B cell (primary cell): Measurements from ENCODE around the gene MPP1. TPM values are rescaled to one million over a fixed set of nuclear protein-coding genes. Genes with fewer than 3 reads are reported as not detected.

ENCODE experiments used
- ATAC-seq: fragments of 200-7000 bp; cut with Tn5 transposase; one replicate; pipeline ENCODE4 v1.10.0; 2021; ENCODE audit warnings: low read depth, mild to moderate bottlenecking, moderate number of reproducible peaks, moderate library complexity
- CTCF ChIA-PET: fragments of 350-600 bp; sonication (Branson Sonifier 250); formaldehyde crosslinking; loops from one replicate; lab custom pipeline; 2021; ENCODE audit warnings: antibody characterized with exemption, inconsistent platforms; lab: Charles Lee
- POLR2A ChIA-PET: fragments of 350-600 bp; sonication (Branson Sonifier 250); formaldehyde crosslinking; loops from one replicate; lab custom pipeline; 2021; ENCODE audit warnings: antibody characterized with exemption; lab: Charles Lee
- DNase-seq: peaks from one replicate; pipeline ENCODE4 v3.0.0; 2013
- H2AFZ ChIP-seq: 2 replicates; pipeline ENCODE4 v1.6.1; 2012; ENCODE audit warnings: mild to moderate bottlenecking, low read depth, low read length; ENCODE audit not compliant: insufficient read depth, poor library complexity, severe bottlenecking
- H3K27ac ChIP-seq, 2 donors: 1 replicate in 1 of 2; 2 replicates in 1 of 2; pipeline ENCODE4 v1.5.1; 2012 to 2013; ENCODE audit warnings: low read length in 2 of 2, mild to moderate bottlenecking in 2 of 2, moderate library complexity in 1 of 2
- H3K27me3 ChIP-seq, 4 experiments: fragments of 200-600 bp in 1 of 4; sonication (generic) in 1 of 4; replicated peaks in 1 of 4; 1 replicate in 2 of 4; 2 replicates in 2 of 4; pipeline versions ENCODE4 v1.6.1 to v1.7.0; 2013 to 2016; ENCODE audit warnings: low read length in 3 of 4, mild to moderate bottlenecking in 2 of 4, mixed read lengths in 1 of 4, moderate library complexity in 1 of 4; ENCODE audit not compliant: insufficient read depth in 4 of 4, control insufficient read depth in 3 of 4; ENCODE audit errors: control extremely low read depth in 1 of 4
- H3K36me3 ChIP-seq, 2 experiments: replicated peaks in 1 of 2; 1 replicate in 1 of 2; 2 replicates in 1 of 2; pipeline versions ENCODE4 v1.6.1 to v1.7.1; 2013; ENCODE audit warnings: low read length in 1 of 2; ENCODE audit not compliant: insufficient read depth in 2 of 2, control insufficient read depth in 1 of 2; ENCODE audit errors: control extremely low read depth in 1 of 2, extremely low read depth in 1 of 2
- H3K4me1 ChIP-seq, 2 donors: fragments of 200-600 bp in 1 of 2; sonication (generic) in 1 of 2; 1 replicate in 1 of 2; 2 replicates in 1 of 2; pipeline versions ENCODE4 v1.5.1 to v1.6.1; 2013 to 2017; ENCODE audit warnings: low read length in 2 of 2; ENCODE audit not compliant: control insufficient read depth in 2 of 2, insufficient read depth in 2 of 2
- H3K4me2 ChIP-seq: replicated peaks from 2 replicates; pipeline ENCODE3; 2012; ENCODE audit warnings: mild to moderate bottlenecking, low read depth, low read length; ENCODE audit not compliant: poor library complexity, severe bottlenecking
- H3K4me3 ChIP-seq, 5 experiments: fragments of 200-600 bp in 1 of 5; sonication (generic) in 1 of 5; 1 replicate in 3 of 5; 2 replicates in 2 of 5; pipeline versions ENCODE4 v1.5.1 to v1.7.0; 2011 to 2016; ENCODE audit warnings: low read length in 4 of 5, mild to moderate bottlenecking in 4 of 5, low read depth in 2 of 5, control low read depth in 1 of 5, moderate library complexity in 1 of 5; ENCODE audit not compliant: insufficient read depth in 1 of 5; ENCODE audit errors: control extremely low read depth in 1 of 5, extremely low read depth in 1 of 5
- H3K79me2 ChIP-seq: fragments of 200-600 bp; sonication (generic); one replicate; pipeline ENCODE4 v1.6.0; 2016; ENCODE audit warnings: low read length; ENCODE audit not compliant: control insufficient read depth, insufficient read depth
- H3K9ac ChIP-seq: fragments of 200-600 bp; sonication (generic); 2 replicates; pipeline ENCODE4 v1.6.1; 2017; ENCODE audit warnings: mild to moderate bottlenecking, low read length, moderate library complexity
- H3K9me3 ChIP-seq, 3 donors: one replicate each; pipeline versions ENCODE4 v1.6.1 to v1.7.1; 2013; ENCODE audit warnings: low read length in 2 of 3; ENCODE audit not compliant: control insufficient read depth in 2 of 3, insufficient read depth in 1 of 3; ENCODE audit errors: control extremely low read depth in 1 of 3
- H4K20me1 ChIP-seq: 2 replicates; pipeline ENCODE4 v1.6.0; 2012; ENCODE audit warnings: mild to moderate bottlenecking, low read length; ENCODE audit not compliant: insufficient read depth, control insufficient read depth, poor library complexity, severe bottlenecking
- H3K27ac Mint-ChIP-seq: one replicate; pipeline ENCODE4 v1.8.0; 2021; ENCODE audit warnings: mixed read lengths
- H3K27me3 Mint-ChIP-seq: one replicate; pipeline ENCODE4 v1.8.0; 2021; ENCODE audit warnings: mixed read lengths
- H3K4me1 Mint-ChIP-seq: one replicate; pipeline ENCODE4 v1.8.0; 2021; ENCODE audit warnings: mixed read lengths
- H3K4me3 Mint-ChIP-seq: one replicate; pipeline ENCODE4 v1.8.0; 2021; ENCODE audit warnings: mixed read lengths
- H3K9me3 Mint-ChIP-seq: one replicate; pipeline ENCODE4 v1.8.0; 2022; ENCODE audit warnings: mixed read lengths; ENCODE audit not compliant: insufficient read depth
- EZH2 ChIP-seq: IDR thresholded peaks from 2 replicates; pipeline ENCODE4 v1.6.1; 2012; ENCODE audit warnings: borderline replicate concordance, low read depth, mild to moderate bottlenecking, moderate library complexity, low read length; ENCODE audit not compliant: insufficient read depth, poor library complexity, severe bottlenecking
- WGBS: methylation state at CpG from one replicate; pipeline ENCODE4 v1.1.5; 2013; ENCODE audit warnings: missing lambda C conversion rate; ENCODE audit not compliant: insufficient coverage; 5-methylcytosine and 5-hydroxymethylcytosine counted together
- intact Hi-C: fragments of 100-400 bp; cut with micrococcal nuclease; formaldehyde crosslinking; loops from one replicate; pipeline ENCODE4 v1.10.0; 2022
- polyA plus RNA-seq: library from polyadenylated mRNA; depleted of rRNA; stranded (reverse); fragments of >200 nt; gene quantifications from 2 replicates; pipeline ENCODE4 v1.2.3, GENCODE V29; 2012
- total RNA-seq, 2 donors: library from RNA; stranded (reverse); fragments of 120-200 nt in 1 of 2; gene quantifications; 1 replicate in 1 of 2; 2 replicates in 1 of 2; pipeline versions ENCODE4 v1.2.3 to v1.2.4, GENCODE V29; 2013 to 2022
- TF ChIP-seq, protein P1 (sequence below): fragments of 200-600 bp; IDR thresholded peaks from one replicate; pipeline ENCODE4 v1.8.0; 2022; ENCODE audit warnings: antibody characterized with exemption, mild to moderate bottlenecking

MPP1 gene
- total and polyA plus RNA-seq, 2 donors (not counting 1 experiment from before 2014, with no cell fraction given), result 5.0 to 7.7 TPM

DNA sequence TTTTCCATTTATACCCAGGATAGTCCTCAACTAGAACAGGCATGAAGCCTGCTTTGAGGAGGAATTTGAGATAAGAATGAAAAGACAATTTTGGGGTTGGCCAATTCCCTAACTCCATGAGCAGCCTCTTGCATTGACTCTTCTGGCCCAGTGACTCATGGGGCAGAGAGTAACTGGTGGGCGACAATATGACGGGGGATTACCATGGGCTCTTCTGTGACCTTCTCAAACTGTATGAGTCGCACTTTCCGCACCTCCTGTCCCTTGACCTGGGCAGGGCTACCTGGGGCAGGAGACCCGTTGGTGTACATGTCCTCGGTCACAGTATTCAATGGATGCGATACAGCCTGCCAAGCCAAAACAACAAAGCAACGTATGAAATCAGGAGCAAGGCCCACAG is 13.3 kb downstream of the MPP1 start:
- 88% methylated on average over 2 of the region's 8 CpGs for WGBS
- H3K9me3 ChIP-seq, result no peaks in the 10 kb centered on the region
- TF ChIP-seq, protein P1, sequence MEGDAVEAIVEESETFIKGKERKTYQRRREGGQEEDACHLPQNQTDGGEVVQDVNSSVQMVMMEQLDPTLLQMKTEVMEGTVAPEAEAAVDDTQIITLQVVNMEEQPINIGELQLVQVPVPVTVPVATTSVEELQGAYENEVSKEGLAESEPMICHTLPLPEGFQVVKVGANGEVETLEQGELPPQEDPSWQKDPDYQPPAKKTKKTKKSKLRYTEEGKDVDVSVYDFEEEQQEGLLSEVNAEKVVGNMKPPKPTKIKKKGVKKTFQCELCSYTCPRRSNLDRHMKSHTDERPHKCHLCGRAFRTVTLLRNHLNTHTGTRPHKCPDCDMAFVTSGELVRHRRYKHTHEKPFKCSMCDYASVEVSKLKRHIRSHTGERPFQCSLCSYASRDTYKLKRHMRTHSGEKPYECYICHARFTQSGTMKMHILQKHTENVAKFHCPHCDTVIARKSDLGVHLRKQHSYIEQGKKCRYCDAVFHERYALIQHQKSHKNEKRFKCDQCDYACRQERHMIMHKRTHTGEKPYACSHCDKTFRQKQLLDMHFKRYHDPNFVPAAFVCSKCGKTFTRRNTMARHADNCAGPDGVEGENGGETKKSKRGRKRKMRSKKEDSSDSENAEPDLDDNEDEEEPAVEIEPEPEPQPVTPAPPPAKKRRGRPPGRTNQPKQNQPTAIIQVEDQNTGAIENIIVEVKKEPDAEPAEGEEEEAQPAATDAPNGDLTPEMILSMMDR, result no peak
- TF ChIP-seq EZH2, result no peak
- Mint-ChIP-seq H3K4me3 (no peak overlapping the region), H3K9me3 (no peaks in the 10 kb centered on the region), H3K27me3 (no peaks in the 10 kb centered on the region), H3K27ac (no peak overlapping the region), H3K4me1 (peaks cover 5% of the 10 kb centered on the region)
- intact Hi-C loops, result no loop called here
- no peaks in the 10 kb centered on the region for H3K4me1 ChIP-seq
- no peaks in the 10 kb centered on the region for H4K20me1 ChIP-seq
- no peak overlapping the region for H3K27ac ChIP-seq
- no peak overlapping the region for H3K9ac ChIP-seq
- no peaks in the 10 kb centered on the region for H3K79me2 ChIP-seq
- H3K4me2 ChIP-seq, result no peak overlapping the region
- ChIA-PET POLR2A (no interaction called here), CTCF (no interaction called here)
- H3K4me3 ChIP-seq, result no peak overlapping the region
- DNase-seq, result no peak
- ATAC-seq, result no peak
- H3K36me3 ChIP-seq, result no peaks in the 10 kb centered on the region
- no peak overlapping the region for H2AFZ ChIP-seq
- no peaks in the 10 kb centered on the region for H3K27me3 ChIP-seq

DNA sequence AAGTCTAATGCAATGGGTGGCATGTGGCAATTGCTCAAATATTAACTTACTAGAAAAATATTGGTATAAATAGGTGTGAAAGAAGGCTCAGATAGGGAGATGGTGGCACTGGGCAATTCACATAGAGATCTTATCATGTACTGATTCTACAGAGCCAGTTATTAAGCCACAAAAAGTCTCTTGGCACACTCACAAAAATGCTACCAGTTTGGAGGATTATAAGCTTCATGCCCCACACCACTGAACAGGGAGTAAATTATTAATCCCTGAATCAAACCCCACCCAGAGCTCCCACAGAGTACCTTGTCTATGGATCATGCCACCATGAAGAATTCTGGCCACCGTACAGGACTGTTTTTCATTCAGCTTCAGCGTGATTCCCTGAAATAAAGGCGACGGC is 13.8 kb downstream of the MPP1 start:
- Mint-ChIP-seq H3K4me1 (peaks cover 1% of the 10 kb centered on the region), H3K4me3 (no peak overlapping the region), H3K27ac (no peak overlapping the region), H3K9me3 (no peaks in the 10 kb centered on the region), H3K27me3 (no peaks in the 10 kb centered on the region)
- TF ChIP-seq, protein P1, result no peak
- no peak for TF ChIP-seq EZH2
- ATAC-seq, result no peak
- Histone ChIP-seq H4K20me1 (no peaks in the 10 kb centered on the region), H3K27ac (no peak overlapping the region), H3K9me3 (no peaks in the 10 kb centered on the region), H3K79me2 (no peaks in the 10 kb centered on the region), H2AFZ (no peak overlapping the region), H3K27me3 (no peaks in the 10 kb centered on the region), H3K9ac (no peak overlapping the region), H3K4me1 (no peaks in the 10 kb centered on the region), H3K36me3 (no peaks in the 10 kb centered on the region), H3K4me2 (no peak overlapping the region), H3K4me3 (no peak overlapping the region)
- ChIA-PET CTCF (no interaction called here), POLR2A (no interaction called here)
- DNase-seq, result no peak
- no CpG with 5 or more reads among the region's 4 CpGs for WGBS
- intact Hi-C loops, result no loop called here
